Adrenal gland (tissue), 12 donors: Measurements from ENCODE around the gene ATXN1. TPM values are rescaled to one million over a fixed set of nuclear protein-coding genes. Genes with fewer than 3 reads are reported as not detected.
"Not testable (repeated sequence)": the region's sequence is repeated elsewhere in the genome, so short reads cannot be mapped to it uniquely, and the experiment has no call there.

ENCODE experiments used
- DNase-seq, 7 donors: peaks; one replicate each; pipeline ENCODE4 v3.0.0-alpha.2; 2019 to 2020
- H3K27ac ChIP-seq, 5 donors: fragments of 200-600 bp; sonication (generic) in 4 of 5; 1 replicate in 3 of 5; 2 replicates in 2 of 5; pipeline versions ENCODE4 v1.5.1 to v1.8.0; 2016 to 2020; ENCODE audit warnings: mild to moderate bottlenecking in 1 of 5
- H3K27me3 ChIP-seq: fragments of 200-600 bp; 2 replicates; pipeline ENCODE4 v1.8.0; 2021
- H3K36me3 ChIP-seq, 2 donors: fragments of 200-600 bp; replicated peaks in 1 of 2; 1 replicate in 1 of 2; 2 replicates in 1 of 2; pipeline versions ENCODE4 v1.5.1 to v1.8.0; 2018 to 2022
- H3K4me1 ChIP-seq, 2 donors: fragments of 200-600 bp; replicated peaks in 1 of 2; 1 replicate in 1 of 2; 2 replicates in 1 of 2; pipeline versions ENCODE4 v1.5.1 to v1.8.0; 2018 to 2021
- H3K4me3 ChIP-seq, 4 donors: fragments of 200-600 bp; sonication (generic) in 3 of 4; one replicate each; pipeline ENCODE4 v1.5.1; 2016 to 2018
- H3K9me3 ChIP-seq, 3 donors: fragments of 200-600 bp; sonication (generic) in 1 of 3; replicated peaks in 1 of 3; 1 replicate in 2 of 3; 2 replicates in 1 of 3; pipeline versions ENCODE4 v1.5.1 to v1.8.0; 2016 to 2021
- CTCF ChIP-seq, 6 experiments: fragments of 450-650 bp in 4 of 6; fragments of 200-600 bp in 2 of 6; sonication (generic) in 1 of 6; IDR thresholded peaks; 1 replicate in 5 of 6; 2 replicates in 1 of 6; pipeline versions ENCODE4 v1.5.1 to v1.8.0; 2016 to 2021; ENCODE audit warnings: antibody characterized with exemption in 6 of 6, mild to moderate bottlenecking in 2 of 6, moderate library complexity in 1 of 6
- POLR2A ChIP-seq, 2 donors: fragments of 450-650 bp; IDR thresholded peaks; one replicate each; pipeline ENCODE4 v1.6.1; 2017; ENCODE audit warnings: antibody characterized with exemption in 2 of 2, mild to moderate bottlenecking in 2 of 2, moderate library complexity in 1 of 2
- WGBS, 4 donors: extraction: QIAGEN DNeasy Blood & Tissue Kit in 2 of 4; methylation state at CpG; one replicate each; pipeline versions ENCODE4 v1.1.5 to v1.1.7; 2013 to 2017; 5-methylcytosine and 5-hydroxymethylcytosine counted together
- intact Hi-C, 2 donors: fragments of 100-400 bp; cut with DNase I; formaldehyde crosslinking; loops; one replicate each; pipeline versions ENCODE4 v1.14.1 to v1.15.0; 2022 to 2023
- polyA plus RNA-seq, 3 donors: library from polyadenylated mRNA; stranded (reverse); fragments of 200-250 nt in 2 of 3; fragments of 350-450 nt in 1 of 3; fragmentation: Illumina TruSeq in 1 of 3; extraction: RNeasy Lipid Tissue Mini Kit (QIAGEN cat#74804) in 1 of 3; gene quantifications; one replicate each; pipeline ENCODE4 v1.2.3, GENCODE V29; 2013 to 2014
- total RNA-seq, 9 donors: library from RNA; depleted of rRNA in 4 of 9; stranded (reverse); fragments of >200 nt in 4 of 9; fragments of 120-200 nt in 1 of 9; fragmentation: NEBNext Ultra II Directional in 1 of 9; extraction: Animal tissue kit (Norgen Biotek cat#: 25700) in 1 of 9; gene quantifications; one replicate each; pipeline versions ENCODE4 v1.1.0 to v1.2.4, GENCODE V29; 2013 to 2023
- donor health status: healthy with polysubstance abuse.
- donor health status: Bipolar disorder and iron deficiency.
- donor health status: DM: yes; HTN: yes; CAD: no.
- donor health status: DM: no; HTN: no; CAD: no.
- donor health status: DM: no; HTN: no; CAD: no.
- donor health status: DM: yes; HTN: yes; CAD: no.

Gene ATXN1
- total and polyA plus RNA-seq, 12 donors = 3.4 to 51.3 (median 25.4) TPM

DNA sequence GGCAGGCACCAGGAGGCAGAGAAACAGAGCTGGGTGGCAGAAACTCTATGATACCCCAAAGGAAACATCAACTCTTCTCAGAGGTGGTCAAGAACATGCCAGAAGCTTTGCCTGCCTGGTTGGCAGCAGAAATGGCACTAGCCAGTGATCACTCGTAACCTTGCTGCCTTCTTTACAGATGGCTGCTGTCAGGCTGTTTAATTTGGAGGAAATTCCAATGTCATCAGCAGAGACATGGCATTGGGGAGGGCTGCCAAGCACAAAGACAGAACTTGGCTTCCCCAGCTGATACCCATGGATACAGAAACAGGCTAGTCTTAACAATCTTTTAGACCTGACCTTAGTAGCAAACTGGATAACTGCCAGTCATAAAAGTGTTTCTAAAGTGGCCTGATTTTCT lies 369.2 kb downstream of the ATXN1 start:
- peak; percentile 67 to 90 (median 81) for DNase-seq
- H3K9me3 ChIP-seq = no peaks in the 10 kb centered on the region
- peaks cover 11 to 16% of the 10 kb centered on the region in 2 donors for H3K4me1 ChIP-seq
- 33 to 45% (median 45%) methylated on average over 1 of the region's 1 CpG for WGBS, 4 donors
- intact Hi-C loops = no loop called here
- no peak overlapping the region for H3K4me3 ChIP-seq
- no peaks in the 10 kb centered on the region for H3K27me3 ChIP-seq
- H3K36me3 ChIP-seq = no peaks in the 10 kb centered on the region
- TF ChIP-seq CTCF (IDR thresholded peaks at IDR 0.05) (no peak), POLR2A (IDR thresholded peaks at IDR 0.05) (no peak)
- peak overlapping the region in 4 of 5 donors; percentile 81 to 91 (median 84) for H3K27ac ChIP-seq

GRCh38 chr6:16391451-16391912 lies 369.8 kb downstream of the ATXN1 start:
- peaks cover 11 to 16% of the 10 kb centered on the region in 2 donors for H3K4me1 ChIP-seq
- H3K27me3 ChIP-seq = no peaks in the 10 kb centered on the region
- DNase-seq = peak in 1 of 7 donors; percentile 32
- H3K4me3 ChIP-seq = no peak overlapping the region
- 33 to 54% (median 50%) methylated on average over 2 of the region's 2 CpGs for WGBS, 4 donors
- H3K9me3 ChIP-seq = no peaks in the 10 kb centered on the region
- peak overlapping the region; percentile 26 to 91 (median 81) for H3K27ac ChIP-seq
- H3K36me3 ChIP-seq = no peaks in the 10 kb centered on the region
- no peak for TF ChIP-seq POLR2A (IDR thresholded peaks at IDR 0.05)
- intact Hi-C loops = no loop called here

DNA sequence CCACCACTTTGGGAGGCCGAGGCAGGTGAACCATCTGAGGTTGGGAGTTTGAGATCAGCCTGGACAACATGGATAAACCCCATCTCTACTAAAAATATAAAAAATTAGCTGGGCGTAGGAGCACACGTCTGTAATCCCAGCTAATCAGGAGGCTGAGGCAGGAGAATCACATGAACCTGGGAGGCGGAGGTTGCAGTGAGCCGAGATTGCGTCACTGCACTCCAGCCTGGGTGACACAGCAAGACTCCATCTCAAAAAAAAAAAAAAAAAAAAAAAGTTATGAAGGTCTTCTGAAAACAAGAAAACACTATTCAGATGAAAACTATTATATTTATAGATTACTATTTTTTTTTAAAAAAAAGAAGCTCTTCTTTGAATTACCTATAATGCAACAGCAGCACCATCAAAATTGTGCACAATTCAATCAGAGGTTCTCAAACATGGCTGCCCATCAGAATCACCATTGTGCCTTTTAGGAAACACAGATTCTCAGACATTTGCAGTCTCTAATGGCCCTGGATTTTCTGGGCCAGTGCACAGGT lies 370.3 kb downstream of the ATXN1 start:
- H3K36me3 ChIP-seq, H3K4me3 ChIP-seq, H3K9me3 ChIP-seq, H3K27me3 ChIP-seq, intact Hi-C loops: not testable (repeated sequence)
- Histone ChIP-seq H3K27ac (peak overlapping the region; percentile 28 to 91 (median 81)), H3K4me1 (peaks cover 11 to 16% of the 10 kb centered on the region in 2 donors)
- 79 to 87% (median 85%) methylated on average over 6 of the region's 6 CpGs for WGBS, 4 donors
- peak in 3 of 7 donors; percentile 15 to 44 (median 38) for DNase-seq

GRCh38 chr6:16389642-16390041 lies 371.6 kb downstream of the ATXN1 start:
- Histone ChIP-seq H3K9me3 (no peaks in the 10 kb centered on the region), H3K4me3 (no peak overlapping the region), H3K4me1 (peaks cover 11 to 16% of the 10 kb centered on the region in 2 donors), H3K27me3 (no peaks in the 10 kb centered on the region), H3K36me3 (no peaks in the 10 kb centered on the region), H3K27ac (no peak overlapping the region)
- intact Hi-C loops = no loop called here
- TF ChIP-seq CTCF (IDR thresholded peaks at IDR 0.05) (no peak), POLR2A (IDR thresholded peaks at IDR 0.05) (no peak)
- DNase-seq = no peak
- WGBS, 4 donors = 89 to 96% (median 95%) methylated on average over 2 of the region's 2 CpGs

- no peak overlapping the region for H3K27ac ChIP-seq
- DNase-seq = no peak
- H3K27me3 ChIP-seq = no peaks in the 10 kb centered on the region
- peaks cover 11 to 16% of the 10 kb centered on the region in 2 donors for H3K4me1 ChIP-seq
- H3K9me3 ChIP-seq = no peaks in the 10 kb centered on the region
- 69 to 88% (median 79%) methylated on average over 1 of the region's 1 CpG for WGBS, 4 donors
- intact Hi-C loops = no loop called here
- H3K4me3 ChIP-seq = no peak overlapping the region
- H3K36me3 ChIP-seq = no peaks in the 10 kb centered on the region
- no peak for TF ChIP-seq POLR2A (IDR thresholded peaks at IDR 0.05)
- TF ChIP-seq CTCF (IDR thresholded peaks at IDR 0.05) = no peak
Observed at GRCh38 chr6:16388488-16388887, 372.8 kb downstream of the ATXN1 start.
